HG02588 (cell line): ENCODE data around the gene PARD3.
"Not testable (repeated sequence)": the region's sequence is repeated elsewhere in the genome, so short reads cannot be mapped to it uniquely, and the experiment has no call there.

ENCODE experiments used
- ATAC-seq: cut with Tn5 transposase; IDR thresholded peaks from one replicate; pipeline ENCODE4 v1.9.1; 2021; ENCODE audit warnings: mild to moderate bottlenecking, moderate library complexity; ENCODE audit not compliant: unreplicated experiment

The PARD3 gene

GRCh38 chr10:34408956-34409355 is 406.1 kb downstream of the PARD3 start:
- no peak for ATAC-seq

GRCh38 chr10:34408381-34408780 is 406.7 kb downstream of the PARD3 start:
- no peak for ATAC-seq

GRCh38 chr10:34407324-34407805 is 407.7 kb downstream of the PARD3 start:
- no peak for ATAC-seq

- ATAC-seq, result no peak
Observed at GRCh38 chr10:34406463-34407323, 408.4 kb downstream of the PARD3 start.

- no peak for ATAC-seq
Observed at GRCh38 chr10:34405611-34406462, 409.3 kb downstream of the PARD3 start.

GRCh38 chr10:34403512-34403911 is 411.6 kb downstream of the PARD3 start:
- ATAC-seq, result no peak

GRCh38 chr10:34400075-34400474 is 415.0 kb downstream of the PARD3 start:
- ATAC-seq, result no peak

- no peak for ATAC-seq
Observed at GRCh38 chr10:34399013-34399412, 416.1 kb downstream of the PARD3 start.

GRCh38 chr10:34397324-34397723 is 417.8 kb downstream of the PARD3 start:
- ATAC-seq, result no peak

- ATAC-seq, result no peak
Observed at GRCh38 chr10:34396663-34397062, 418.4 kb downstream of the PARD3 start.

- no peak for ATAC-seq
Observed at GRCh38 chr10:34392641-34393170, 422.4 kb downstream of the PARD3 start.

GRCh38 chr10:34391168-34391567 is 423.9 kb downstream of the PARD3 start:
- not testable (repeated sequence) for ATAC-seq

GRCh38 chr10:34389801-34390200 is 425.3 kb downstream of the PARD3 start:
- no peak for ATAC-seq

- no peak for ATAC-seq
Observed at GRCh38 chr10:34386921-34387320, 428.2 kb downstream of the PARD3 start.

GRCh38 chr10:34384372-34384771 is 430.7 kb downstream of the PARD3 start:
- no peak for ATAC-seq

GRCh38 chr10:34382626-34383025 is 432.5 kb downstream of the PARD3 start:
- ATAC-seq, result no peak

GRCh38 chr10:34380856-34381255 is 434.2 kb downstream of the PARD3 start:
- no peak for ATAC-seq

GRCh38 chr10:34378297-34378696 is 436.8 kb downstream of the PARD3 start:
- no peak for ATAC-seq

GRCh38 chr10:34377833-34378232 is 437.3 kb downstream of the PARD3 start:
- no peak for ATAC-seq

- ATAC-seq, result no peak
Observed at GRCh38 chr10:34374356-34375045, 440.6 kb downstream of the PARD3 start.

- ATAC-seq, result no peak
Observed at GRCh38 chr10:34373211-34373610, 441.9 kb downstream of the PARD3 start.
